ENCODE measurements around the gene ATP8B3.

DNA sequence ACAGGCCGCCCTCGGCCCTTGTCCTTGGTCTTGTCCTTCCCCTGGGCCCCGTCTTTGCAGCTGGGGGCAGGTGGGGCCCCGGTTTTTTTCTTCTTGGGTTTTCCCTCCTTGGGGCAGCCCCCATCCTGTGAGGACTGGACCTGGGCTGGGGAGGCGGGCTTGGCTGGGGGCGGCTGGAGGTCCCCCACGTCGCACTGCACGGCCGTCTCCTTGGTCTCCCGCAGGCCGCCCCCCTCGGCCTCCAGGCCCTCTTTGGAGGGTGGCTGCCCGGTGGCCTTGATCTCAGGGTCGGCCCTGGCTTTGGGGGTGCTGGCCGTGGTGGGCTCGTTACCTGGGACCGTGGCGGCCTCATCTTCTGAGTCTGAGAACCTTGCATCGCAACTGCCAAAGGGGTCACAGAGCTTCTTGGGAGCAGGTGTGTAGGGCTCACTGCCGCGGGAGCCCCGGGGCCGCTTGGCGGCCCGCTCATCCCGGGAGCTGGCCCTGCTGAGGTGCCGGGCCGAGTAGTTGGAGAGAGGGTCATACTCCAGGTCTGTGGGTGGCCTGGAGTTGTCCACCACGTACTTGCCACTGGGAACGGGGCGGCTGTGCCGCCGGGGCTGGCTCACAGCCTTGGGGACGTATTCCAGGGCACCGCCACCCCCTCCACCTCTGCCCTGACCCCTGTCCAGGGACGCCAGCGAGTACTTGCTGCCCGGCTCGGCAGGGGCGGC is 15.6 kb upstream of the ATP8B3 start:
- TF ChIP-seq POLR2A (IDR thresholded peaks at IDR 0.05; ENCODE audit: low read depth, low read length) (no peak), POLR2AphosphoS5 (IDR thresholded peaks at IDR 0.05; ENCODE audit: low read depth, low read length) (no peak), SPI1 (IDR thresholded peaks at IDR 0.05; ENCODE audit: low read depth, low read length) (no peak), PAX5 (IDR thresholded peaks at IDR 0.05; ENCODE audit: insufficient read depth, low read length, severe bottlenecking) (no peak), POU2F2 (IDR thresholded peaks at IDR 0.05; ENCODE audit: low read depth, low read length) (no peak), TAF1 (IDR thresholded peaks at IDR 0.05; ENCODE audit: low read depth, low read length) (no peak)
